A549 treated with CpdA at 1 μM for 4 hours (cell line): ENCODE results near the gene TEX13A. TPM values are rescaled to one million over a fixed set of nuclear protein-coding genes. Genes with fewer than 3 reads are reported as not detected.

Source experiments
- total RNA-seq: library from RNA; stranded (reverse); fragments of 200-300 nt; extraction: Qiagen RNA extraction; gene quantifications from 5 replicates; pipeline ENCODE4 v1.2.3, GENCODE V29; 2022; ENCODE audit warnings: low read depth

Gene TEX13A, protein sequence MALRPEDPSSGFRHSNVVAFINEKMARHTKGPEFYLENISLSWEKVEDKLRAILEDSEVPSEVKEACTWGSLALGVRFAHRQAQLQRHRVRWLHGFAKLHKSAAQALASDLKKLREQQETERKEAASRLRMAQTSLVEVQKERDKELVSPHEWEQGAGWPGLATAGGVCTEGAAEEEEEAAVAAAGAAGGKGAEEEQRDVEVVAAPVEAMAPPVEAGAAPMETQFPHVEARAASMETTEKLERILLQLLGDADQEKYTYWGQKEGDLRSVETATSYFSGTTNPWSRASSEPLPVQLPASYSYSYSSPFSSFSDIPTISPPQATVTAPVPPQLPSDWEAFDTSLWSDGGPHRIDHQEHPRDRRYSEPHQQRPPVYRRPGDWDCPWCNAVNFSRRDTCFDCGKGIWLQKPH
- not detected in 5 replicates for total RNA-seq

DNA sequence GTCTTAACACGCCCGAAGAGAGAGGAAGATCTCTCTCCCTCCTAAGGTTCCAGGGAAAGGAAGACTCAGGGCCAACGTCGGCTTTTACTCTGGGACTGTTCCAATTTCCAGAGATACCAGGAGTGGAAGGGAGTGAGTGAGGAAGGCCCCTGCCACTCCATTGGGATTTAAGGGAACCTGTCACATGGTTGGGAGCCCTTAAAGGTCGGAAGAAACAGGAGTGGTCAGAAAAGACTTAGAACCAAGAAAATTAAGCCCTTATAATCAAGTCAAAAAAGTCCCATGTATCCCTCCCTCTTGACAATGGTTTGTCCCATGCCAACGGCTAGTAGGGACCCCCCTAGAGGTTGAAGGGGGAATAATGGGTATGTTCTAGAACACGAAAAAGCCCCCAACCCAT is at the start of gene TEX13A:
TSS of gene TEX13A (minus strand) at position 59 of the 400 bp plus-strand sequence. CDS start 297 bp downstream, outside the sequence.

